Hepatocyte (in vitro differentiated cells): ENCODE data around the gene FRMD4B.

Experiments used
- CTCF ChIP-seq: fragments of 200-600 bp; sonication (generic); IDR thresholded peaks from 2 replicates; pipeline ENCODE4 v1.5.1; 2016; ENCODE audit warnings: antibody characterized with exemption, mild to moderate bottlenecking; ENCODE audit not compliant: poor library complexity
- EZH2 ChIP-seq: fragments of 200-600 bp; sonication (generic); IDR thresholded peaks from 2 replicates; pipeline ENCODE4 v1.6.1; 2016; ENCODE audit warnings: antibody characterized with exemption, mild to moderate bottlenecking, borderline replicate concordance

GRCh38 chr3:69143612-69144011, 242.3 kb downstream of the FRMD4B start:
- no peak for TF ChIP-seq CTCF
- no peak for TF ChIP-seq EZH2
